ENCODE measurements around the gene SF1.

The SF1 gene

DNA sequence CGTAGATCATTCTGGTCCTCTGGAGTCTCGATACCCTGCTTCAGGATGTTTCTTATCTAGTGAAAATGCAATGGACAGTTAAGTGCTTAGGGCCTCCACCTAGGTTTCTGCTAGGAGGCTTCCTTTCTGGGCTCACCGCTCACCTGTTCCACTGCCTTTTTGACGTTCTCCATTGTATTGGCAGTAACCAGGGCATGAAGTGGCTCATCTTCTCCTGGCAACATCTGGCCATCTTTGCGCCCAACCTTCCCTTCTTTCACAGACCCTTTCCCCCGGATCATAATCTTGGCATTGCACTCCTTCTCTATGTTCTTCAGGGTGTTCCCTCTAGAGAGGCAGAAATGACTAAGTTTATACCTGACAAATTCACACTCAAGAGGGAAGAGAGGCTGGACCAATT is 9.1 kb downstream of the SF1 start:
- no peak overlapping the region for H3K4me3 ChIP-seq (ENCODE audit: low read depth, low read length)
- DNase-seq (ENCODE audit: low read depth), result no peak
- TF ChIP-seq, protein P1, sequence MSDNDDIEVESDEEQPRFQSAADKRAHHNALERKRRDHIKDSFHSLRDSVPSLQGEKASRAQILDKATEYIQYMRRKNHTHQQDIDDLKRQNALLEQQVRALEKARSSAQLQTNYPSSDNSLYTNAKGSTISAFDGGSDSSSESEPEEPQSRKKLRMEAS (IDR thresholded peaks at IDR 0.05; ENCODE audit: low read depth, low read length), result no peak
- no peak for TF ChIP-seq POLR2A (IDR thresholded peaks at IDR 0.05; ENCODE audit: extremely low read depth, insufficient read length)
- no peak for TF ChIP-seq MYC (IDR thresholded peaks at IDR 0.05; ENCODE audit: low read depth, low read length)
- TF ChIP-seq, protein P2, sequence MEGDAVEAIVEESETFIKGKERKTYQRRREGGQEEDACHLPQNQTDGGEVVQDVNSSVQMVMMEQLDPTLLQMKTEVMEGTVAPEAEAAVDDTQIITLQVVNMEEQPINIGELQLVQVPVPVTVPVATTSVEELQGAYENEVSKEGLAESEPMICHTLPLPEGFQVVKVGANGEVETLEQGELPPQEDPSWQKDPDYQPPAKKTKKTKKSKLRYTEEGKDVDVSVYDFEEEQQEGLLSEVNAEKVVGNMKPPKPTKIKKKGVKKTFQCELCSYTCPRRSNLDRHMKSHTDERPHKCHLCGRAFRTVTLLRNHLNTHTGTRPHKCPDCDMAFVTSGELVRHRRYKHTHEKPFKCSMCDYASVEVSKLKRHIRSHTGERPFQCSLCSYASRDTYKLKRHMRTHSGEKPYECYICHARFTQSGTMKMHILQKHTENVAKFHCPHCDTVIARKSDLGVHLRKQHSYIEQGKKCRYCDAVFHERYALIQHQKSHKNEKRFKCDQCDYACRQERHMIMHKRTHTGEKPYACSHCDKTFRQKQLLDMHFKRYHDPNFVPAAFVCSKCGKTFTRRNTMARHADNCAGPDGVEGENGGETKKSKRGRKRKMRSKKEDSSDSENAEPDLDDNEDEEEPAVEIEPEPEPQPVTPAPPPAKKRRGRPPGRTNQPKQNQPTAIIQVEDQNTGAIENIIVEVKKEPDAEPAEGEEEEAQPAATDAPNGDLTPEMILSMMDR (IDR thresholded peaks at IDR 0.05; ENCODE audit: low read depth, low read length), result no peak

DNA sequence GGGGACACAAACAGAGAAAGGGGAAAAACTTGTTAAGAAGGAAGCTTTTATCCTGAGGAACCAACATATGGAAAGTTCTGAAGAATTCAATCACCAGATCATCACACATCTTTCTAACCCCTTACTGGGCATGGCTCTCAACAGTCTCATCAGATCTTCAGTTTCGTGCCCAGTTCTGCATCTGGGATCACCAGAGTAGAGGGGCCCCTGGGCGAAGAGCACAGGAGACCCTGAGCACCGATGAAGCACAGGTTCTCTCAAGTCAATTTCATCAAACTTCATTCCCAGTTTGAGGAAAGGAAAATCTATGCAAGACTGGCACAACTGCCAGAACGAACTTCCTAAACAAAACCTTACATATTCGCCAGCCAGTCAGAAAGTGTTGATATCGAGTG is 10.0 kb downstream of the SF1 start:
- no peak overlapping the region for H3K4me3 ChIP-seq (ENCODE audit: low read depth, low read length)
- no peak for DNase-seq (ENCODE audit: low read depth)
- TF ChIP-seq, protein P1 (IDR thresholded peaks at IDR 0.05; ENCODE audit: low read depth, low read length), result no peak
- TF ChIP-seq MYC (IDR thresholded peaks at IDR 0.05; ENCODE audit: low read depth, low read length) (no peak), POLR2A (IDR thresholded peaks at IDR 0.05; ENCODE audit: extremely low read depth, insufficient read length) (no peak)
- TF ChIP-seq, protein P2 (IDR thresholded peaks at IDR 0.05; ENCODE audit: low read depth, low read length), result no peak

DNA sequence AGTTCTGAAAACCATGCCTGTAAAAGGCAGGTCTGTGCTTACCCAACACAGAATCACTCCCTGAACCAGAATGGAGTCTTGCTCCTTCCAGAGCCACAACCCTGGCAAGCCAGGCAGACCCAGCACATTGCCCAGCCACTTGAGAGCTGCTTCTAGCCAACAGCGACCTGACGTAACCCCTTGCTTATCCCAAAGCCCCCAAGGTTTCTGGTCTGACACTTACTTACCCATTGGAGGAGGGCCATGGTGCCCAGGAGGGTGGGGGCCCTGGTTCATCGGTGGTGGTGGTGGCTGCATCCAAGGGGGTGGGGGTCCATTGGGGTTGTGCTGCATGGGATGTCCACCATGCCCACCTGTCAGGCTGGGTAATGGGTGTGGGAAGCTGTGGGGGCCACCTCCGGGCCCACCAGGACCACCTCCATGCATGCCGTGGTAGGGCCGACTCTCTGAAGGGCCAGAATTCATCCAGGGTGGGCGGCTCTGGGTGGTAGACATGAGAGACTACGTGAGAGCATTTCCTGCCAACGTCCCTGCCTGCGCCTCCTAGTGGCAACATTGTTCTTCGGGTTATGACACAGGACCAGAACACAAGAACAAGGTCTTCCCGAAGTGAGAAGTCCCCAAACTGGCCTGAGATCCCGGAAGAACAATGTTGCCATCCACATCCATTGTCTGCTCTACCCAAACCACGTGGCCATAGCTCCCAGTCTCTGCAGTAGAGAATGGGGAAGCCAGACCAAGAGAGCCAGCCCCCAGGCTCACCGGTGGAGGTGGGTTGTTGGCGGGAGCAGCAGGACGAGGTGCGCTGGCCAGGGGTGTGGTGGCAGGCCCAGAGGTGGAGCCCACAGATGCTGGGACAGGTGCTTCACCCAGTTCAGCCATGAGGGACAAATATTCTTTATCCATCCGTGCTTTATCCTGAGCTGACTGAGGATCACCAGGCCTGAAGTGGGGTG is 10.7 kb downstream of the SF1 start:
- DNase-seq (ENCODE audit: low read depth), result peak; percentile 83
- H3K4me3 ChIP-seq (ENCODE audit: low read depth, low read length), result no peak overlapping the region
- peak; percentile 19 for TF ChIP-seq POLR2A (IDR thresholded peaks at IDR 0.05; ENCODE audit: extremely low read depth, insufficient read length)
- TF ChIP-seq MYC (IDR thresholded peaks at IDR 0.05; ENCODE audit: low read depth, low read length), result no peak
- TF ChIP-seq, protein P2 (IDR thresholded peaks at IDR 0.05; ENCODE audit: low read depth, low read length), result peak; percentile 90

DNA sequence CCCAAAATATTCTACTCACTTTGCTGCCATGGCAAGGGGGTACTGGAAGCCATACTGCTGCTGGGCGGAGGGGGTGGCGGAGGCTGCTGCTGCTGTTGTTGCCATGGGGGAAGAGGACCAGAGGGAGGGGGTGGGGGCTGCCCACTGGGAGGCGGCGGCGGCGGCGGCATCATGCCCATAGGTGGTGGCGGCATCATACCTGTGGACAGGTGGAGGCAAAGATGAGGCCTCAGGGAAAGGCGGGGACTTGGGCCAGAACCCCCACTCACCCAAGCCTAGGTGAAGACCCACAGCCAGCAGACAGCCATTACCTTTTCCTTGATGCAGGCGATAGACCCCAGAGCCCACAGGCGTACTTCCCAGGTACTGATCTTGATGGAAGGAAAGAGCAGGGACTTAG is 11.5 kb downstream of the SF1 start:
- DNase-seq (ENCODE audit: low read depth), result no peak
- TF ChIP-seq, protein P2 (IDR thresholded peaks at IDR 0.05; ENCODE audit: low read depth, low read length), result no peak
- TF ChIP-seq, protein P1 (IDR thresholded peaks at IDR 0.05; ENCODE audit: low read depth, low read length), result no peak
- TF ChIP-seq POLR2A (IDR thresholded peaks at IDR 0.05; ENCODE audit: extremely low read depth, insufficient read length) (no peak), MYC (IDR thresholded peaks at IDR 0.05; ENCODE audit: low read depth, low read length) (no peak)
- no peak overlapping the region for H3K4me3 ChIP-seq (ENCODE audit: low read depth, low read length)

DNA sequence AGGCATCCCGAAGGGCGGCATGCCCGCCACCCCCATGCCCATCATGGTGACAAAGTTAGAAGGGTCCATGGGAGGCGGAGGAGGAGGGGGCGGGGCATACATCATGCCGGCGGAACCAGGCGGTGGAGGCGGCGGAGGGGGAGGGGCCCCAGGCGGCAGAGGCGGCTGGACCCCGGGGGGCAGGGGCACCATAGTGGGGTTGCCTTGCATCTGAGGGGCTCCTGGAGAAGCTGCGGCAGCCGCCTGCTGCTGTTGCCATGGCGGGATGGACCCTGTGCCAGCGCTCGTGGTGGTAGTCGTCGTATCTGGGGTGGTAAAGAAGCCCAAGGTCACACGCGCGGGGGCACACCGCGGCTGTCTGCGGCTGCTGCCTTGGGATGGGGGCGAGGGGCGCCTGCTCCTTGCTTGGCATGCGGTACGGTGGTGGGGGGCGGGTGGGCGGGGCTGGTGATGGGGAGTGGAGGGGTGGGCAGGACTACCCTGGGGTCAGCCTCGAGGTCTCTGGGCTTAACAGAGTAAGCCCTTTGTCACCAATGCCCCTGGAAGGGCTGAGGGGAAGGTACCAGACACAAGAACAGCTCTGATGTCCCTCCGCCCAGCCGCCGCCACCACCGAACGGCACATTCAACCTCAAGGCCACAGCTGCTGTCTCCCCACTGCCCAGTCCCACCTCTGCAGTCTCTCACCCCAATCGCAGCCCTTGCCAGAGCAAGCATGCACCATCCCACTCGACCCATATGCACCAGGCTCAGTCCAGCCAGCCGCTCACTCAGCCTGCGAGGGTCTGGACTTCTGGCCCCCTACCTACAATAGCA is 12.3 kb downstream of the SF1 start:
- no peak for TF ChIP-seq MYC (IDR thresholded peaks at IDR 0.05; ENCODE audit: low read depth, low read length)
- H3K4me3 ChIP-seq (ENCODE audit: low read depth, low read length), result no peak overlapping the region
- DNase-seq (ENCODE audit: low read depth), result no peak

DNA sequence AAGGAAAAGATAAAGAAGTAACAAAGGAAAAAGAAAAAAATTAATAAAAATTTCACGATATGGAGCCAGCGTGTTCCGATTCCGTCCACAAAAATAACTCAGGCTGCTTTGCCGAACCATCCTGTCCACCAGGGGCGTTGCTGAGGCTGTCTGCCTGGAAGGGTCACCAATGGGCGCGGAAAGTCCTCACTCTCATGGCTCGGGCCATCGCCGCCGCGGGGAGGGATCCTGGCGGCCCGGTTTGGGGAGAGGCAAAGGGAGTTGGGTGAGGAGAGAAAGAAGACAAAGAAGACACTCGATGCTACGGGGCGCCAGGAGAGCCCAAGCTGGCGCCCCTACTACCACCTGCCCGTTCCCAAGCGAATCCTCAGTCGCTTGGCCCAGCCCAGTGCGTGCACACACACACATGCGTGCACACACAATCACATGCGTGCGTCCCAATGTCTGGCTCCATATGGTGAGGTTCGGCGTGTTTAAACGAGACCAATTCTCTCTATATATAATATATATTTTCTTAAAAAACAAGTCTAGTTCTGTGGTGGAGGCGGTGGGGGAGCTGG is 13.0 kb downstream of the SF1 start:
- no peak for TF ChIP-seq MYC (IDR thresholded peaks at IDR 0.05; ENCODE audit: low read depth, low read length)
- no peak for TF ChIP-seq POLR2A (IDR thresholded peaks at IDR 0.05; ENCODE audit: extremely low read depth, insufficient read length)
- TF ChIP-seq, protein P2 (IDR thresholded peaks at IDR 0.05; ENCODE audit: low read depth, low read length), result peak; percentile 21
- TF ChIP-seq, protein P1 (IDR thresholded peaks at IDR 0.05; ENCODE audit: low read depth, low read length), result no peak
- no peak overlapping the region for H3K4me3 ChIP-seq (ENCODE audit: low read depth, low read length)
- no peak for DNase-seq (ENCODE audit: low read depth)
